Stimulated activated CD8-positive, alpha-beta memory T cell treated with anti-CD3 and anti-CD28 coated beads, Interleukin-4, amount 100 ng/mL, for 24 hours (primary cell): Measurements from ENCODE around the gene PEX26.
"Not testable (repeated sequence)": the region's sequence is repeated elsewhere in the genome, so short reads cannot be mapped to it uniquely, and the experiment has no call there.

Source experiments
- DNase-seq: peaks from one replicate; pipeline ENCODE4 v3.0.0-alpha.2; 2020; ENCODE audit warnings: low read depth

The PEX26 gene

DNA sequence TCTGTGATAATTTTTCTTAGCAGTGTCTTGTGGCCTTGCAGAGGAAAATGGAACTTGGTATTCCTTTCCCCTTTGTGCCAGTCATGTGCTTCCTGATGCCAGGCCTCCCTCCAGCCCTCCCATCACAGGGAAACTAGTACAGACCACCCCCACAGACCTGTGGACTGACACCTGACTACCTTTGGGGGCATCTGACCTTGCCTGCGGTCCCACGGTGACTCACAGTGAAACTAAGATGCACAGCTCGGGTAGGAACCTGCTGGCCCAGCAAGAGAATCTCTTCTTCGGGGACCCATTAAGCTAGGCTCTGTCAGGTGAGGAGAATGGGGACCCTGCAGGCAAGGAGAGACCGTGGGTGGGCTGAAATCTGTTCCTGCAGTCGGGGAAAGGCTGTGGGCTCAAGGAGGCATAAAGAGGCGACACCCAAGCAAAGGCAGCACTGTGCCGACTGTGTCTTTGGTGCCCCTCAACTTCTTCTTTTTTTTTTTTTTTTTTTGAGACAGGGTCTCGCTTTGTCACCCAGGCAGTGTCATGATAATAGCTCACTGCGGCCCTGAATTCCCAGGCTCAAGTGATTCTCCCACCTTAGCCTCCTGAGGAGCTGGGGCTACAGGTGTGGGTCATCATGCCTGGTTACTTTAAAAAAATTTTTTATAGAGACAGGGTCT, 20.8 kb upstream of the PEX26 start:
- DNase-seq = no peak

- DNase-seq = no peak
These were observed 20.1 kb upstream of the PEX26 start for GRCh38 chr22:18057568-18058209.

DNA sequence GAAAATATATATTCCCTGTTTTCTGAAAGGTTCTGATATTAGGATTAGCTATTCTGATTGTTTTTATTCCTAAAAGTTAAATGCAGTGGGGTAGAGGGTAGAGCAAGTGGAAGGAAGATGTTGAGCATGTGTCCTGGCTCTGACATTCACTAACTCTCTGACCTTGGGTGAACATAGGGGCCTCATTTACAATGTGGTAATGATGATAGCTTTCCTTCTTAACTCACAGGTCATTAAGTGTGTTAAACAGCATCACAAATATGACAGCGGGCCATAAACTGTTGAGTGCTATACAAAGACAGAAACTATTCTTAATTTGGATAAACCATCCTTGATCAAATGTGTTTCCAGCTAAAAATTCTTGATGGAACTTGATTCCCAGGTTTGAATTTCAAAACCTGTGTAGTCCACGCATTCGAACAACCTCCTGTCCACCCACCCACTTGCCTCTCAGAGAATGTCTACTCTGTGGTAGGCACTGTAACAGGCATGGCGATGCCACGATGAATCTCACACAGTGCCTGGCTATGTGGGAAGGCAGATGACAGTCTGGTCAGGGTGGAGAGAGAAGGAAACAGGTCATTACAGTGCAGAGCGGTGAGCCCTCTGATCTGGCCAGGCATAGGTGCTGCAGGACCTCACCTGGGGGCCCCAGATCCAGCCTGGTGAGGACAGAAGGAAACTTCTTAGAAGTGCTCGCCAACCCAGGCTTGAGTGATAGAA, 19.3 kb upstream of the PEX26 start:
- DNase-seq = no peak

DNA sequence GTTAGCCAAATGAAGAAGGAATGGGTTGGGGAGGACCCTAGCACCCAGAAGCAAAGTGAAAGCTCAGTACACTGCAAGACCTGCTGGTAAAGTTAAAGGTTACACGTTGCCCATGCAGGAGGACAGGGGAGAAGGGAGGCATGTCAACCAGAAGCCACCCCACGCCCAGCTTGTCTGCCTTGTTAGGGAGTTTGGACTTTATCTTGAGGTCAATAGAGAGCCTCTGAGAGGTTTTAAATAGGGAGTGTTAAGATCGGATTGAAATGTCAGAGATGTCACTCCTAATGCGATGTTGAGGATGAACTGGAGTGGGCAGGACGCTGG, 18.7 kb upstream of the PEX26 start:
- no peak for DNase-seq

DNA sequence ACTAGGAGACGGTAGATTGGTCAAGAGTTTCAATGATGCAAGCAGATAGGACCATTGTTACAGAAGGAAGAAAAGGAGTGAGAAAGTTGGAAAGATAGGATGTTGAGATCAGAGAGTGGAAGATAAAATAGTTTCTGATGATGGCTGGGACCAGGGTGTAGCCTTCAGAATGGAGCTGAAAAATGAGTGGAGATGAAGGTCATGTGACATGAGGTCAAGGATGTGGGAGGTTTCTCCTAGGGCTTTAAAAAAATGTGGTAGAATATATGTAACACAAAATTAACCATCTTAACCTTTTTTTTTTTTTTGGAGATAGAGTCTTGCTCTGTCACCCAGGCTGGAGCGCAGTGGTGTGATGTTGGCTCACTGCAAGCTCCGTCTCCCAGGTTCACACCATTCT, 18.3 kb upstream of the PEX26 start:
- no peak for DNase-seq

GRCh38 chr22:18059991-18060390, 17.8 kb upstream of the PEX26 start:
- no peak for DNase-seq

- DNase-seq = no peak
These were observed 16.9 kb upstream of the PEX26 start for GRCh38 chr22:18060646-18061620.

DNA sequence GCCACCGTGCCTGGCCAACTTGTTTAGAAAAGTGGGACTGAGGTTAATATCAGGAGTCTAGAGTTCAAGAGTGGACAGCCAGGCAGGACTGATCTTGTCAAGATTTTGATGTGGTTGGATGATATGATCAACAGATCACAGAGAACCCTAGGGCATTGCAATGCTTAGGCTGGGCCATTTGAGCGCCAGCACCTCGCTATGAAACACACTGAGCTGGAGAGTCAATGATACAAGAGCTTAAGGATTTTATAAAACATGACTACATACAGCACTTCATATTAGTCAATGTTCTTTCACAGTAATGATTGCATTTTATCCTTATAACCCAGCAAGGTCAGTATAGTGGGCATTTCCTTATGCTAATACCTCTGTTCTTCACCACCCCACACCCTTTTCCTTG, 15.4 kb upstream of the PEX26 start:
- DNase-seq = no peak

- no peak for DNase-seq
These were observed 14.5 kb upstream of the PEX26 start for GRCh38 chr22:18063306-18063705.

DNA sequence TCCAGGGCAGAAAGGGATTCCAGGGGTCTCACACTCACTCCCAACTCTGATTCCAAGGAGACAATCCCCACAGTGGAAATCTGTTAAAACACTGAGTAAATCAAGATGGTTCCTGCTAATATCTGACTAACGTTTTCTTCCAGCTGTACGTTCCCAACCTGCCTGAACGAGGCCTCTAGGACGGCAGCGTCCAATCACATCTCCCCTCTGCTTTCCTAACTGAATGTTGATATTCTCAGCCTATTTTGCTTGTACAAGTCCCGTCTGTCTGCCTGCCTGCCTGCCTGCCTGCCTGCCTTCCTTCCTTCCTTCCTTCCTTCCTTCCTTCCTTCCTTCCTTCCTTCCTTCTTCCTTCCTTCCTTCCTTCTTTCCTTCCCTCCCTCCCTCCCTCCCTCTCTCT, 14.1 kb upstream of the PEX26 start:
- not testable (repeated sequence) for DNase-seq

GRCh38 chr22:18064636-18065035, 13.2 kb upstream of the PEX26 start:
- DNase-seq = no peak

- no peak for DNase-seq
These were observed 12.5 kb upstream of the PEX26 start for GRCh38 chr22:18065256-18065655.

DNA sequence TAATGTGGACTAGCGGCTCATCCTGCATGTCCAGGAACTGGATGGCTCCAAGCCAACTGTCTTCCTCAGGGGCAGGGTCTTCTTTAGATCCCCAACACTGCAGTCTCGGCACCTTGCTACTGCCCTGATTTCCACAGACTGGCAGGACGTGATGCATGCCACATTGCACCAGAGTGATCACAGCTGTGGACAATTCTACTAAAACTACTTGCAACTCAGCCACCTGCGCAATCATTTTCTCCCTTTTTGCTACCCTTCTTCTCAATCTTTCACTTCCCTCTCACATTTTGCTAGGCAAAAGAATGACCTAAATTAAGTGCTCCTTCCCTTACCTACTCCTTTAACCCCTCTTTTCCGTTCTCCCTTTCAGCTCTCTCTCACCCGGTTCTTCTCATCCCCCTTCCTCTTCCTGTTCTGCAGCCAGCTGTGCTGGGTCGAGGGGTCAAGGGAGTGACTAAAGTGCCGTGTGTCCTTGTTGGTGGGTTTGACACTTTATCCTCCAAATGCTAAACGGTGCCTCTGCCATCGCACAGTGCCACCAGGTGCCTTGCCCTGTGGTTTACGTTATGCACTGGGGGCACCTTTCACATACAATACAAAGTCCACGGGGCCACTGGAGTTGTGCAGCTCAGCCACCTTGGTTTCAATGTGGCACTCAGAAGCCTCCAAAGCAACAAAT, 11.5 kb upstream of the PEX26 start:
- DNase-seq = no peak

DNA sequence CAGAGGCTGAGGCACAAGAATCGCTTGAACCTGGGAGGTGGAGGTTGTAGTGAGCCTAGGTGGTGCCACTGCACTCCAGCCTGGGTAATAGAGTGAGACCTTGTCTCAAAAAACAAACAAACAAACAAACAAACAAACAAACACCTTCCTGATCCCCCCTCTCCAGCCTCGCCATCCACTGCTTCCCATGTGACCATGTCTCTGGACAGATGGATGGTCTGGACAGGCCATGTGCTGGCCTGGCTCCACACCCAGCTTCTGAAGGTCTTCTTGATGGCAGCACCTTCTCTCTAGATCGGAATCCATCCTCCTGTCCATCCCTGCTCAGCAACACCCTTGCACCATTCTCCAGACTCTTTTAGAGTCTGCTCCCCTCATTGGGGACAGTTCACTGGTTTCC, 10.7 kb upstream of the PEX26 start:
- no peak for DNase-seq

- DNase-seq = no peak
These were observed 10.0 kb upstream of the PEX26 start for GRCh38 chr22:18067548-18068341.

DNA sequence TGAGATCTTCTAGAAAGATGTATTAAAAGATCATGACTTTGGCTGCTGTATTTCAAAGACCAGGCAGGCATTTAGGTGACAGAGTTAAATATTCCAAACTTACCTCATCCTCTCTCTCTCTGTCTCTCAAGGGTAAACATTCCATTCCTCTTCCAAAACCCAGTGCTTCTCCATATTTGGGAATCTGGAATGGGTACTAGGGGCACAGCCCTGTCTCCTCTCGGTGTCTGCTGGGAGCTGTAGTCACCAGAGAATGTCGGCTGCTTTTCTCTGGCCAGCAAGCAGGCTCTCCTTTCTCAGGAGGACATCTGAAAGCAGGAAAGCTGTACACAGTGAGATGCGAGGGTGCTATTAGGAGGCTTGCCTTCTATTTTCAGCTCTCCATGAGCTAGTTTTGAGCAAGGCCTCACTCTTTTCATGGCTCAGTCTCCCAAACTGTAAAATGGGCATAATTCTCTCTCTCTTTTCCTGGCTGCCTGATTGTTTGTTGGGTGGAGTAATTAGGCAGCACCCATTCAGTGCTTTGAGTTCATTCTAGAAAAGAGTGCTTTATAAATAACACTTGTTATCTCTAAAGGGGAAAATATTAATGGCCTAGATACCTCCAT, 9.3 kb upstream of the PEX26 start:
- no peak for DNase-seq

DNA sequence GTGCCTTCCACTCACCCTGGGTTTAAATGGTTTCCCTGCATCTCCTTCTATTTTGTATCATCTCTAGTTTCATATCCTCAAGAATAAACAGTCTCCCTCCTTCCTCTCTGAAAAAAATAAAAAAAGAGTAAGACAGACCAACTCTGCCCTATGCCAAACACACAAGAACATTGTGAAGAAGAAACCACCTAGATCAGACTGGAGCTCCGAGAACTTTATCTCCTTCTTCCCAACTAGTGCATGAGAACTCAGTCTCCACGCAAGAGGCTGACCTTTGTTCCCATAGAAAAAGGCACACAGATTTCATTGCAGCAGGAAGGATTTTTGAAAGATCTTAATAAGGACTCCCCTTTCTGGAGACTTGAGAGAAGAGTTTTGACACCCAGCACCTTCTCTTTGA, 8.7 kb upstream of the PEX26 start:
- DNase-seq = no peak

DNA sequence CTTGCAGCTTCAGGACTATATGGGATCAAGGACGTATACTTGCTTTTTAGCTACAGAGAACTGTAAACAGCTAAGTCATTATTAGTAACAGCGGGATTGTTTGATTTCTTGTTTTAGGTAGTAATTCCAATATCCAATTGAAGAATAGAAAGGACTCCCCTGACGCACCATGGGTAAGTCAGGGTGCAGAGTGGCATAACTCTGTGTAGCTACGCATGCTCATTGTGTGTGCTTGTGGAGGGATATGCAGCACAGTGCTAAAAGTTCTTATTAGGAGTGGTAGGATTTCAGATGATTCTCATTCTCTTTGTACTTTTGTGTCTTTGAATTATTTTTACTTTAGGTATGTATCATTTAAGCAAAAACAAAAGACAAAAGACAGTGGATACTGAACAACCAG, 7.7 kb upstream of the PEX26 start:
- DNase-seq = no peak

- no peak for DNase-seq
These were observed 7.1 kb upstream of the PEX26 start for GRCh38 chr22:18070556-18071306.
